T-helper 2 cell treated with Interferon-gamma antibody and Interleukin-4, amounts not matched to agents 100 ng/mL and 5 ng/mL, for 36 hours (primary cell): ENCODE data around the gene DYNLT2. TPM values are rescaled to one million over a fixed set of nuclear protein-coding genes. Genes with fewer than 3 reads are reported as not detected.

Experiments
- intact Hi-C: fragments of 100-400 bp; cut with micrococcal nuclease; formaldehyde crosslinking; loops from one replicate; pipeline ENCODE4 v1.15.1; 2023
- total RNA-seq: library from RNA; stranded (reverse); gene quantifications from 2 replicates; pipeline ENCODE4 v1.2.3, GENCODE V29; 2022

Gene DYNLT2, protein sequence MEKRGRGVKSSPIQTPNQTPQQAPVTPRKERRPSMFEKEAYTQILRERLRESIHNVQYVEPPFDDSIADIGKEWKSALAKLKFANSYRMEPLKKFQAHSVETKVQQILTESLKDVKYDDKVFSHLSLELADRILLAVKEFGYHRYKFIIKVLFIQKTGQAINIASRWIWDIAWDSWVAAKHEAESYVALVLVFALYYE
- 2.0 TPM in 2 replicates for total RNA-seq

DNA sequence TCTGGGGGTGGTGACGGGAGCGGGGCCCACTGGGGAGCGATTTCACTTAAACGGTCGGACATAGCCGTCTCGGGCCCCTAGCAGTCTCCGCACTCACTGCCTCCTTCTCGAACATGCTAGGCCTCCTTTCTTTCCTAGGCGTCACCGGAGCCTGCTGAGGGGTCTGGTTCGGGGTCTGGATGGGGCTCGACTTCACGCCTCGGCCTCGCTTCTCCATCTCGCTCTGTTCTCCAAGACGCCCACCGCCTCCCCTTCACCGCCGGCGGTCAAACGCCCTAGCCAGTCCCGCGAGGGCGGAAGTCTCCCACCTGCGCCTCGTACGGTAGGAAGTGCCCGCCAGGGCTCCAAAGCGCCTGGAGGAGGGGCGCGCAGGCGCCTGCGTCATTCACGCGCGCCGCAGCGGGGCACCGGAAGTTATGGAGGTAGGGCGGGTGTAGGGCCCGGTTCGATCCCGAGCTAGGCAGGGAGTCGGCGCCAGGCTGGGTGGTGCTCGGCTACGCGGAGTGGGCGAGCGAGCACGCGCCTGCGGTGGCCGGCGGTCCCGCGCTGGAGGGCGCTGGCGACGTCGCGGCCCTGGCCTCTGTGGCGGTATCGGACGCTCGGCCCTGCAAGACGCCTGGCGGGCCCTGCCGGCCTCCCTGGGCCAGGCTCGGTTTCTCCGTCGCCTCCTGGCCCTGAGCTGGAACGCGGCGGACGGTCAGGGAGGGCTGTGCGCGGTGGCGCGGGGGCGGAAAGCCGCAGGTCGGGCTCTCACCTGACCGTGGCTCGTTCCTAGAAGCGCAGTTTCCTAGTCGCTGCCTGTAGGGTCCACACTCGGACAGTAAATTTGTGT, at the start of gene DYNLT2, which contains the start of gene ERMARD:
Gene DYNLT2 (minus strand): TSS at position 331 of the 832 bp plus-strand sequence. CDS start 114 bp downstream, at position 217.
Gene ERMARD (plus strand): TSS at position 381 of the 832 bp plus-strand sequence. CDS start 36 bp downstream, at position 417.
- intact Hi-C loops = loop anchor here (1.0 to 2.0 kb wide), 6 partner anchors 28 to 833 kb away; partner anchors contain the start of genes C6orf120, PDCD2, TBP and WDR27

GRCh38 chr6:169800668-169801395, 49.5 kb upstream of the DYNLT2 start:
- intact Hi-C loops = no loop called here

GRCh38 chr6:169800116-169800667, 48.8 kb upstream of the DYNLT2 start:
- intact Hi-C loops = no loop called here

DNA sequence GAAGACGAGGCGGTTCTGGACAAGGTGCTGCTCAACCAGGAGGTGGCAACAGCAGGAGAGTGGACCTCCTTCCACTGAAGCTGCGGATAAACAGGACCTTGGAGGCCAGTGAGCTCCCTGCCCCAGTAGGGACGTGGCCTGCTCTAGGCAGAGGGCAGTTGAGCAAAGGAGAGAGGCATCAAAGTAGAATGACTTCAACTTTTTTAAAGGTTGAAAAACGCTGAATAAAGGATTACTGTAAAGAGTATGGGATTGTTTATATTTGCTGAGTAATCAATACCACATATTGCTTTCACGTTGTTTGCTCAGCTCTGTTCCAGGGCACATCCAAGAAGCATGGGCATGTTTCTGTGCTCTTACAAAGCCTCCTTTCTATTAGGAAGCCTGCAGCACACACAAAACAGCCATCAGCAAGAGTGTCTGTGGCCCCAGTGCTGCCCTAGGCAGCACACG, 48.1 kb upstream of the DYNLT2 start:
- intact Hi-C loops = no loop called here

- intact Hi-C loops = no loop called here
Observed at GRCh38 chr6:169798764-169799473, 47.5 kb upstream of the DYNLT2 start.

GRCh38 chr6:169795196-169795595, 43.8 kb upstream of the DYNLT2 start:
- intact Hi-C loops = no loop called here

DNA sequence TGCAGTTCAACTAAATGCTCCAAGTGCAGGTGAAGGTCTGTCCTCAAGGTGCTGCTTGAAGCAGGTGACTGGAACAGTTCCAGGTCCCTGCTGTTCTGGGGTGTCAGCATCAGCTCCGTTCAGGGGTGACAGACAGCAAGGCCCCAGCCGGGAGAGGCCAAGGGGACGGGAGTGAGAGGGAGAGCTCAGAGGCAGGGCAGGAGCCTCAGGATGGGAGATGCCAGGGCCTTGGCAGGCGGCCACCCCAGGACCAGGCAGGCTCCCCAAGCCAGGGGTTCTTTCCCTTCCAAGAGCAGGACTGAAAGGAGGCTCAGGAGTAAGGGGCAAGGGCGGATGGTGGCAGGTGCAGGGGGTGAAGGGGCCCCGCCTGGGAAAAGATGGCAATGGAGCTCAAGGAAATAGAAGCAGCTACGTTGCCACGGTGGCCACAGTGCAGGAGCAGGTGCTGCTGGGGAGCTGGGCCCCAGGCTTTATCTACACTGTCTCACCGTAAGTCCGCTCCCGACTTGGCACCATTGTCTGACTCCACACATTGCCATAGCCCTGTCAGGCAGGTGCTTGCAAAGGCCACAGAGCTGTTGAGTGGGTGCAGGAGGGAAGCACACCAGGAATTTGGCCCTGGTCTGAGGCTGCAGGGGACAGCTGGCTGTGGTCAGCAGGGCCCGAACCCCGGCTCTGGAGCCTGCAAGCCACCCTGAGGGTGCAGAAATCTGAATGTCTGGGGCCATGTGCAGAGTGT, 43.1 kb upstream of the DYNLT2 start:
- intact Hi-C loops = loop anchor here (5.0 kb wide), 1 partner anchor 498 kb away; the partner anchor contains the start of gene DLL1

- intact Hi-C loops = loop anchor here (5.0 kb wide), 1 partner anchor 499 kb away; the partner anchor contains the start of gene DLL1
Observed at GRCh38 chr6:169793408-169793807, 42.0 kb upstream of the DYNLT2 start.

- intact Hi-C loops = loop anchor here (5.0 kb wide), 1 partner anchor 500 kb away; the partner anchor contains the start of gene DLL1
Observed at GRCh38 chr6:169792306-169793015, 41.1 kb upstream of the DYNLT2 start.

DNA sequence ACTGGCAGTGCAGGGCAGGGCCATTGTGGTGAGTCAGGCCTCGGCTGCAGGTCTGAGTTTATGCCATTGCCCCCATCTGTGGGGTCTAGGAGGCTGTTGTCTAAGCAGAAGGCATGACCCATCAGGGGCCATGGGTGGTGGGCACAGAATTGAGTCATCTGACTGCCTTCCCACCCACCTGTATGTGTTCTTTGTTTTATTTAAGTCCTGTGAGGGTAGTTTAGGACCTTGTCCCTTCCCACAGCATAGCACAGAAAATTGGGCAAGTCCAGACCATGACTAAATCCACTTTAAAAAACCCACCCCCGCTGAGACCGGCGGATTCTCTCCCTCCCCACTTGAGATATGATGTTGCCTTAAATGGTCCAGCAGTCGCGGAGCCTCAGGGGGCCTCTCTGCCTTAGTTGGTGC, 40.4 kb upstream of the DYNLT2 start:
- intact Hi-C loops = loop anchor here (5.0 kb wide), 1 partner anchor 501 kb away; the partner anchor contains the start of gene DLL1

- intact Hi-C loops = loop anchor here (1.0 to 5.0 kb wide), 4 partner anchors 502 to 895 kb away; partner anchors contain the start of gene DLL1
Observed at GRCh38 chr6:169789944-169790927, 38.9 kb upstream of the DYNLT2 start.

DNA sequence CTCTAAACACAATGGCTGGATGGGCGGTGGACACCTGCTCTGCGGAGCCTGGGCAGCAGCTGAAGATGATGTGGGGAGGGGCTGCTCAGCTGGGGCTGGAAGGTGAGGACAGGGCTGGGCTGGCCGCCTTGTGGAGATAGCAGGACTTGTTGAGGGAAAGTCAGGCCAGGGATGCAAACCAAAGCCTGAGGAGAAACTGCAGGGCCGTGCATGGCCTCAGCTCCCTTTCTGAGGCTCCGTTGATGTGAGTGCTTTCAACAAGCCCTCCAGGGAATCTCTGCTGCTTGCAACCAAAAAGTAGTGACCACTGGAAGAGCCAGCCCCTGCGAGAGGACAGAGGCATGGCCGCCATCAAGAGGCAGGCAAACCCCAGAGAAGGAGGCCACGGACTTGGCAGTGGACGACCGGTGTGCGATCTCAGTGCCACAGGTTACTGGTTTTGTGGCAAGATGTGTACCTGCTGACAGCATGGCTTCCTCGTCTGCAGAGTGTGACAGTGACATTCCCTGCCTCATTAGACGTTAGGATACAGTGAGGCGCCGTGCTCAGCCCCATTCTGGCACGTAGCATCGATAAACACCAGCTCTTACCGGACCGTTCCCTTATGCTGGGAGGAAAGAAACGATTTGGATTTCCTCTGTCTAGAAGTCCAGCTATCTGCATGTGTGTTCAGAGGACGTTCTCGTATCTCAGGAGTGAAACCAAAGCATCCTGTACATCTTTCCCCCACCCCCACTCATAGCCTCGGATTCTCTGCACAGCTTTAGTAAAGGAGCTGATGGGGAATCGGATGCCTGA, 38.0 kb upstream of the DYNLT2 start:
- intact Hi-C loops = no loop called here

GRCh38 chr6:169788809-169789145, 37.4 kb upstream of the DYNLT2 start:
- intact Hi-C loops = no loop called here

GRCh38 chr6:169787797-169788196, 36.4 kb upstream of the DYNLT2 start:
- intact Hi-C loops = no loop called here

- intact Hi-C loops = no loop called here
Observed at GRCh38 chr6:169786349-169786748, 35.0 kb upstream of the DYNLT2 start.

- intact Hi-C loops = no loop called here
Observed at GRCh38 chr6:169785566-169785965, 34.2 kb upstream of the DYNLT2 start.

- intact Hi-C loops = no loop called here
Observed at GRCh38 chr6:169784821-169785340, 33.5 kb upstream of the DYNLT2 start.
